ENCODE results near the gene WASF3.

DNA sequence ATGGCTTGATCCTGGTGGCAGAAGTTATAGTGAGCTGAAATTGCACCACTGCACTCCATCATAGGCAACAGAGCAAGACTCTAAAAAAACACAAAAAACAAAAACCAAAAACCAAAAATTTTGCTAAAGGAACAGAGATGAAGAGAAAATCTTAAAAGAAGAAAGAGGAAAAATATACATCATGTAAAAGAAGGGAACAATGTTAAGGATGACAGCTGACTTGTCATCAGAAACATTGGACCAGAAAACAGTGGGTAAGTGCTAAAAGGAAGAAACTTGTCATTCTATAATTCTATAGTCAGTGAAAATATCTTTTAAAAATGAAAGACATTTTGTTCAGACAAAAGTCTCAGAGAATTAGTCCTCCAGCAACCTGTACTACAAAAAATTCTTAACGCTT, 93.8 kb downstream of the WASF3 start:
- TF ChIP-seq, protein P1, sequence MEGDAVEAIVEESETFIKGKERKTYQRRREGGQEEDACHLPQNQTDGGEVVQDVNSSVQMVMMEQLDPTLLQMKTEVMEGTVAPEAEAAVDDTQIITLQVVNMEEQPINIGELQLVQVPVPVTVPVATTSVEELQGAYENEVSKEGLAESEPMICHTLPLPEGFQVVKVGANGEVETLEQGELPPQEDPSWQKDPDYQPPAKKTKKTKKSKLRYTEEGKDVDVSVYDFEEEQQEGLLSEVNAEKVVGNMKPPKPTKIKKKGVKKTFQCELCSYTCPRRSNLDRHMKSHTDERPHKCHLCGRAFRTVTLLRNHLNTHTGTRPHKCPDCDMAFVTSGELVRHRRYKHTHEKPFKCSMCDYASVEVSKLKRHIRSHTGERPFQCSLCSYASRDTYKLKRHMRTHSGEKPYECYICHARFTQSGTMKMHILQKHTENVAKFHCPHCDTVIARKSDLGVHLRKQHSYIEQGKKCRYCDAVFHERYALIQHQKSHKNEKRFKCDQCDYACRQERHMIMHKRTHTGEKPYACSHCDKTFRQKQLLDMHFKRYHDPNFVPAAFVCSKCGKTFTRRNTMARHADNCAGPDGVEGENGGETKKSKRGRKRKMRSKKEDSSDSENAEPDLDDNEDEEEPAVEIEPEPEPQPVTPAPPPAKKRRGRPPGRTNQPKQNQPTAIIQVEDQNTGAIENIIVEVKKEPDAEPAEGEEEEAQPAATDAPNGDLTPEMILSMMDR (conservative IDR thresholded peaks at IDR 0.05; ENCODE audit: low read depth, low read length) = no peak
- no peak for TF ChIP-seq EZH2 (IDR thresholded peaks at IDR 0.05; ENCODE audit: borderline replicate concordance, low read depth, low read length, poor library complexity, severe bottlenecking)

All from A673 (cell line).